OCI-LY1 (cell line): Measurements from ENCODE around the gene MECP2.

Experiments
- H2AFZ ChIP-seq: fragments of 200-600 bp; sonication (generic), shearing (Covaris generic); 2 replicates; pipeline ENCODE4 v1.6.0; 2014; ENCODE audit warnings: antibody characterized with exemption, mild to moderate bottlenecking, low read length
- H3F3A ChIP-seq: fragments of 200-600 bp; sonication (generic), shearing (Covaris generic); 2 replicates; pipeline ENCODE4 v1.6.0; 2014; ENCODE audit warnings: mild to moderate bottlenecking, antibody characterized with exemption, low read length, moderate library complexity; ENCODE audit not compliant: insufficient read depth
- H3K27ac ChIP-seq: fragments of 200-600 bp; sonication (generic); 2 replicates; pipeline ENCODE4 v1.5.1; 2014; ENCODE audit warnings: low read length, mixed run types, mild to moderate bottlenecking, low read depth; ENCODE audit not compliant: poor library complexity, severe bottlenecking
- H3K27me3 ChIP-seq: fragments of 200-600 bp; sonication (generic); 2 replicates; pipeline ENCODE4 v1.6.0; 2014; ENCODE audit warnings: antibody characterized with exemption, mild to moderate bottlenecking, low read length, moderate library complexity; ENCODE audit not compliant: insufficient read depth
- H3K36me3 ChIP-seq: fragments of 200-600 bp; sonication (generic); 2 replicates; pipeline ENCODE4 v1.6.1; 2014; ENCODE audit warnings: mild to moderate bottlenecking, antibody characterized with exemption, low read length, moderate library complexity, mixed read lengths; ENCODE audit not compliant: insufficient read depth
- H3K4me1 ChIP-seq: fragments of 200-600 bp; sonication (generic); 2 replicates; pipeline ENCODE4 v1.5.1; 2014; ENCODE audit warnings: mild to moderate bottlenecking, low read length, moderate library complexity; ENCODE audit not compliant: insufficient read depth, severe bottlenecking
- H3K4me2 ChIP-seq: fragments of 200-600 bp; sonication (generic), shearing (Covaris generic); 2 replicates; pipeline ENCODE4 v1.6.1; 2014; ENCODE audit warnings: low read length
- H3K4me3 ChIP-seq: fragments of 200-600 bp; sonication (generic); 2 replicates; pipeline ENCODE4 v1.5.1; 2014; ENCODE audit warnings: low read length, low read depth, mild to moderate bottlenecking, mixed read lengths; ENCODE audit not compliant: poor library complexity, severe bottlenecking
- H3K79me2 ChIP-seq: fragments of 200-600 bp; shearing (Covaris generic); 2 replicates; pipeline ENCODE4 v1.6.1; 2016; ENCODE audit warnings: mixed run types, low read length, mixed read lengths; ENCODE audit not compliant: insufficient read depth
- H3K9ac ChIP-seq: fragments of 200-600 bp; sonication (generic), shearing (Covaris generic); 2 replicates; pipeline ENCODE4 v1.6.1; 2014; ENCODE audit warnings: mild to moderate bottlenecking, low read length, mixed read lengths
- H3K9me2 ChIP-seq: fragments of 200-600 bp; sonication (generic), shearing (Covaris generic); 2 replicates; pipeline ENCODE4 v1.6.1; 2014; ENCODE audit warnings: low read depth, mild to moderate bottlenecking, low read length, mixed read lengths
- H3K9me3 ChIP-seq: fragments of 200-600 bp; shearing (Covaris generic); 2 replicates; pipeline ENCODE4 v1.6.1; 2014; ENCODE audit warnings: low read length, mixed read lengths
- H4K20me1 ChIP-seq: fragments of 200-600 bp; sonication (generic), shearing (Covaris generic); 2 replicates; pipeline ENCODE4 v1.6.0; 2016; ENCODE audit warnings: mild to moderate bottlenecking, low read length; ENCODE audit not compliant: insufficient read depth
- CTCF ChIP-seq: fragments of 200-600 bp; sonication (generic), shearing (Covaris generic); IDR thresholded peaks from 2 replicates; pipeline ENCODE4 v1.5.1; 2017; ENCODE audit warnings: mild to moderate bottlenecking, antibody characterized with exemption, low read length, moderate library complexity, mixed read lengths
- EZH2 ChIP-seq: fragments of 200-600 bp; sonication (generic), shearing (Covaris generic); IDR thresholded peaks from 2 replicates; pipeline ENCODE4 v1.8.0; 2017; ENCODE audit warnings: borderline replicate concordance, mixed run types, mild to moderate bottlenecking, antibody characterized with exemption, low read length, moderate library complexity, mixed read lengths

Gene MECP2

GRCh38 chrX:154125391-154126040, 28.0 kb upstream of the MECP2 start:
- Histone ChIP-seq H2AFZ (no peak overlapping the region), H3K27ac (no peak overlapping the region), H3K79me2 (no peaks in the 10 kb centered on the region), H4K20me1 (no peaks in the 10 kb centered on the region), H3K9me3 (no peaks in the 10 kb centered on the region), H3K4me3 (no peak overlapping the region), H3K9me2 (no peaks in the 10 kb centered on the region), H3K27me3 (no peaks in the 10 kb centered on the region), H3K4me1 (no peaks in the 10 kb centered on the region), H3K9ac (no peak overlapping the region), H3K4me2 (no peak overlapping the region), H3K36me3 (no peaks in the 10 kb centered on the region), H3F3A (no peaks in the 10 kb centered on the region)
- TF ChIP-seq EZH2 (no peak), CTCF (no peak)

- Histone ChIP-seq H3K9me3 (no peaks in the 10 kb centered on the region), H3K9me2 (no peaks in the 10 kb centered on the region), H3F3A (no peaks in the 10 kb centered on the region), H3K79me2 (no peaks in the 10 kb centered on the region), H4K20me1 (no peaks in the 10 kb centered on the region), H3K4me3 (no peak overlapping the region), H3K27me3 (no peaks in the 10 kb centered on the region), H3K4me2 (no peak overlapping the region), H2AFZ (no peak overlapping the region), H3K9ac (no peak overlapping the region), H3K36me3 (no peaks in the 10 kb centered on the region), H3K4me1 (no peaks in the 10 kb centered on the region), H3K27ac (no peak overlapping the region)
- TF ChIP-seq EZH2 = no peak
- no peak for TF ChIP-seq CTCF
Measured at GRCh38 chrX:154123241-154124219, 26.0 kb upstream of the MECP2 start.

- H3K4me3 ChIP-seq = no peak overlapping the region
- H3K4me1 ChIP-seq = no peaks in the 10 kb centered on the region
- H3K9me2 ChIP-seq = no peaks in the 10 kb centered on the region
- no peaks in the 10 kb centered on the region for H3K36me3 ChIP-seq
- TF ChIP-seq CTCF (no peak), EZH2 (no peak)
- no peaks in the 10 kb centered on the region for H3K27me3 ChIP-seq
- no peaks in the 10 kb centered on the region for H4K20me1 ChIP-seq
- no peaks in the 10 kb centered on the region for H3K9me3 ChIP-seq
- no peaks in the 10 kb centered on the region for H3K79me2 ChIP-seq
- no peak overlapping the region for H2AFZ ChIP-seq
- H3F3A ChIP-seq = no peaks in the 10 kb centered on the region
- H3K27ac ChIP-seq = no peak overlapping the region
- no peak overlapping the region for H3K4me2 ChIP-seq
- H3K9ac ChIP-seq = no peak overlapping the region
Measured at GRCh38 chrX:154121961-154122360, 24.4 kb upstream of the MECP2 start.
